ENCODE measurements around the gene EML6.

- TF ChIP-seq CTCF (IDR thresholded peaks at IDR 0.05) (no peak), POLR2A (IDR thresholded peaks at IDR 0.05) (no peak), POLR2AphosphoS5 (IDR thresholded peaks at IDR 0.05) (no peak)
These were observed 46.8 kb upstream of the EML6 start for GRCh38 chr2:54676656-54677055.
